NCI-H1105 treated with DMSO at 0.1 percent for 48 hours (cell line): ENCODE measurements around the gene UBE2D2.

Experiments used
- DNase-seq: peaks from one replicate; lab custom pipeline; 2025; lab: John Stamatoyannopoulos, UW

UBE2D2 gene

GRCh38 chr5:139636207-139636792, 75.2 kb downstream of the UBE2D2 start:
- no peak for DNase-seq

GRCh38 chr5:139636975-139637408, 75.9 kb downstream of the UBE2D2 start:
- DNase-seq, result no peak

GRCh38 chr5:139637438-139638089, 76.4 kb downstream of the UBE2D2 start:
- peak; percentile 35 for DNase-seq

- peak; percentile 9 for DNase-seq
Observed at GRCh38 chr5:139638090-139638735, 77.1 kb downstream of the UBE2D2 start.

- no peak for DNase-seq
Observed at GRCh38 chr5:139638736-139639618, 77.8 kb downstream of the UBE2D2 start.

GRCh38 chr5:139639619-139640380, 78.7 kb downstream of the UBE2D2 start:
- no peak for DNase-seq

- DNase-seq, result no peak
Observed at GRCh38 chr5:139640421-139641115, 79.4 kb downstream of the UBE2D2 start.

GRCh38 chr5:139641116-139642080, 80.3 kb downstream of the UBE2D2 start:
- DNase-seq, result no peak

GRCh38 chr5:139642213-139642612, 81.1 kb downstream of the UBE2D2 start:
- DNase-seq, result no peak

GRCh38 chr5:139642891-139643871, 82.0 kb downstream of the UBE2D2 start:
- no peak for DNase-seq

- no peak for DNase-seq
Observed at GRCh38 chr5:139644001-139644456, 82.9 kb downstream of the UBE2D2 start.

GRCh38 chr5:139644646-139645429, 83.7 kb downstream of the UBE2D2 start:
- no peak for DNase-seq

GRCh38 chr5:139645430-139645871, 84.3 kb downstream of the UBE2D2 start:
- DNase-seq, result no peak

GRCh38 chr5:139646111-139646510, 85.0 kb downstream of the UBE2D2 start:
- no peak for DNase-seq

- no peak for DNase-seq
Observed at GRCh38 chr5:139646912-139647505, 85.9 kb downstream of the UBE2D2 start.

- no peak for DNase-seq
Observed at GRCh38 chr5:139647506-139648204, 86.5 kb downstream of the UBE2D2 start.
